Kidney epithelial cell (primary cell): ENCODE measurements around the gene NSL1. TPM values are rescaled to one million over a fixed set of nuclear protein-coding genes. Genes with fewer than 3 reads are reported as not detected.

Source experiments
- DNase-seq: peaks from one replicate; pipeline ENCODE4 v3.0.0-alpha.2; 2010; ENCODE audit warnings: low read depth
- H3K27me3 ChIP-seq: 2 replicates; pipeline ENCODE4 v1.6.0; 2011; ENCODE audit warnings: low read length; ENCODE audit not compliant: control insufficient read depth, insufficient read depth
- H3K36me3 ChIP-seq: 2 replicates; pipeline ENCODE4 v1.5.1; 2011; ENCODE audit warnings: low read length; ENCODE audit not compliant: control insufficient read depth, insufficient read depth
- H3K4me3 ChIP-seq: 2 replicates; pipeline ENCODE4 v1.5.1; 2011; ENCODE audit warnings: low read depth, mild to moderate bottlenecking, control low read depth, low read length
- CTCF ChIP-seq: IDR thresholded peaks from 2 replicates; pipeline ENCODE4 v1.5.1; 2011; ENCODE audit warnings: mild to moderate bottlenecking, moderate library complexity, low read length, control low read depth, inconsistent platforms; ENCODE audit not compliant: insufficient read depth, poor library complexity, severe bottlenecking
- total RNA-seq: library from RNA; depleted of rRNA; stranded (reverse); fragments of >200 nt; gene quantifications from 2 replicates; pipeline ENCODE4 v1.2.3, GENCODE V29; 2015

The NSL1 gene
- total RNA-seq, 1 donor from 2014 or later, result 28.2 TPM

- no peak for DNase-seq
- TF ChIP-seq CTCF, result no peak
- H3K4me3 ChIP-seq, result no peak overlapping the region
- H3K27me3 ChIP-seq, result no peaks in the 10 kb centered on the region
- no peaks in the 10 kb centered on the region for H3K36me3 ChIP-seq
Observed at GRCh38 chr1:212678456-212679410, 112.8 kb downstream of the NSL1 start.

- Histone ChIP-seq H3K4me3 (no peak overlapping the region), H3K27me3 (no peaks in the 10 kb centered on the region), H3K36me3 (no peaks in the 10 kb centered on the region)
- no peak for TF ChIP-seq CTCF
- no peak for DNase-seq
Observed at GRCh38 chr1:212677573-212677972, 114.0 kb downstream of the NSL1 start.

DNA sequence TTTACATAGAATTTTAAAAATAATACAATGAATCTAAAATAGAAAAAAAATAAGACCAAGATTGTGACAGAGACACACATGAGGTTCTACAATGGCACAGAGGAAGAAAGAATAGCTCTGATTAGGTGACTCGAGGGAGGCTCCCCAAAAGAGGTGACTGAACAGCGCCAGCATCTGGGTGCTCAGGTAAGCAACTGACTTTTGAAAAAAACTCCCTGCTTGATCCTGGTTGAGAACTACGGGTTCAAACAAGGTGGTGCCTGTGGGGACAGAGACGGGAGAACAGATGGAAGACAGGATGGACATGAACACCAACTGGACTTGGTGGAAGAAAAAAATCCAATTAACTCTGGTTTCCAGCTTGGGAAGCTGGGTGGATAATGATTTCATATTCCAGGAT lies 114.4 kb downstream of the NSL1 start:
- no peak overlapping the region for H3K4me3 ChIP-seq
- DNase-seq, result no peak
- H3K27me3 ChIP-seq, result no peaks in the 10 kb centered on the region
- no peak for TF ChIP-seq CTCF
- no peaks in the 10 kb centered on the region for H3K36me3 ChIP-seq

Other genes starting within 250 kb of the NSL1 start
- 99.2 and 119 TPM in 2 replicates for gene ATF3, start 183.0 kb downstream of the NSL1 start, total RNA-seq
- gene BATF3, start 91.9 kb downstream of the NSL1 start, total RNA-seq, result 0.89 and 5.4 TPM in 2 replicates
- gene TATDN3, start 117 bp upstream of the NSL1 start, total RNA-seq, result 14.7 and 21.7 TPM in 2 replicates
- not detected in 2 replicates for gene SPATA45, start 55.9 kb upstream of the NSL1 start, total RNA-seq
- 3.9 and 4.0 TPM in 2 replicates for gene FLVCR1, start 66.5 kb upstream of the NSL1 start, total RNA-seq
- 2.9 and 9.7 TPM in 2 replicates for gene VASH2, start 158.8 kb upstream of the NSL1 start, total RNA-seq
- 31.8 and 36.8 TPM in 2 replicates for gene ANGEL2, start 224.1 kb upstream of the NSL1 start, total RNA-seq